Nucleus accumbens (tissue), 56 donors: ENCODE results near the gene COL3A1.

ENCODE experiments used
- DNase-seq, 56 donors: peaks; one replicate each; lab custom pipeline; 2025; lab: John Stamatoyannopoulos, UW

COL3A1 gene

DNA sequence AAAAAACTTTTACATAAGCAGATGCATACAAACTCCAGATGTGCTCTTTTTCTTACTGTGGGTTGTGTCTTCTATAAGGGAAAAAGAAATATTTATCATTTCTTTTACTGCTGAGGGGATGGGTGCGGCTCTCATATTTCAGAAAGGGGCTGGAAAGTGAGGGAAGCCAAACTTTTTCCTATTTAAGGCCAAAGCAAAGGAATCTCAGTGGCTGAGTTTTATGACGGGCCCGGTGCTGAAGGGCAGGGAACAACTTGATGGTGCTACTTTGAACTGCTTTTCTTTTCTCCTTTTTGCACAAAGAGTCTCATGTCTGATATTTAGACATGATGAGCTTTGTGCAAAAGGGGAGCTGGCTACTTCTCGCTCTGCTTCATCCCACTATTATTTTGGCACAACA, at the start of gene COL3A1:
Gene COL3A1, plus strand, starts transcription at position 210 of the 400 bp plus-strand sequence. Its CDS starts 117 bp downstream, at position 327.
- no peak for DNase-seq

DNA sequence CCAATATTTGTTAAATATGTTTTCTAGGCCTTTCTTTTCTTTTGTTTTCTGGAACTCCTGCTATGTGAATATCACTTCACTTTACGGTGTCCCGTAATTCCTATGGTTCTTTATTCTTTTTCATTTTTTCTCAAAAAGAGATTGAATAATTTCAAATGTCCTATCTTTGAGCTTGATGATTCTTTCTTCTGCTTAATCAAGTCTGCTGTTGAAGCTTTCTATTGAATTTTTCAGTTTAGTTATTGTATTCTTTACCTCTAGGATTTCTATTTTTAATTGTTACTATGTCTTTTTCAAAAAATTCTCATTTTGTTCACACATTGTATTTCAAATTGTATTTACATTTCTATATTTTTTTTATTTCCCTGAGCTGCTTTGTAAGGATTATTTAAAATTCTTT, 45.5 kb upstream of the COL3A1 start:
- DNase-seq = no peak

DNA sequence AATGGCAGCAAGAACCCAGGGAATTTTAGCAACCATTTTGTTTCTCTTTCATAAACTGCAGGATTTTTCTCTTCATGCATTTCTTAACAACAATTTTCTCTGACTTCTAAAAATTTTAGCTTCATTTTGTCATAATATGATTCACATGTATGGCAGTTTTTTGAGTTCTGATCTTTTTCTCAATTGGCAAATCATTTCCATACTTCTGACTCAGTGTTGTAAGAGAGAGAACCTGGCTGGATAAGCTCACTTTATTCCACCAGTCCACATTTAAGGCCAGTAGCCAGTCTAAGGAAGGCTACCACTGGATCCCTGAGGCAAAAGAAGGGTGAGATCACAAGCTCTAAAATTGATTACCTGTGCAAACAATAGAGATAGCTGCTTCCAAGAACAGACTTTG, 42.8 kb upstream of the COL3A1 start:
- no peak for DNase-seq

DNA sequence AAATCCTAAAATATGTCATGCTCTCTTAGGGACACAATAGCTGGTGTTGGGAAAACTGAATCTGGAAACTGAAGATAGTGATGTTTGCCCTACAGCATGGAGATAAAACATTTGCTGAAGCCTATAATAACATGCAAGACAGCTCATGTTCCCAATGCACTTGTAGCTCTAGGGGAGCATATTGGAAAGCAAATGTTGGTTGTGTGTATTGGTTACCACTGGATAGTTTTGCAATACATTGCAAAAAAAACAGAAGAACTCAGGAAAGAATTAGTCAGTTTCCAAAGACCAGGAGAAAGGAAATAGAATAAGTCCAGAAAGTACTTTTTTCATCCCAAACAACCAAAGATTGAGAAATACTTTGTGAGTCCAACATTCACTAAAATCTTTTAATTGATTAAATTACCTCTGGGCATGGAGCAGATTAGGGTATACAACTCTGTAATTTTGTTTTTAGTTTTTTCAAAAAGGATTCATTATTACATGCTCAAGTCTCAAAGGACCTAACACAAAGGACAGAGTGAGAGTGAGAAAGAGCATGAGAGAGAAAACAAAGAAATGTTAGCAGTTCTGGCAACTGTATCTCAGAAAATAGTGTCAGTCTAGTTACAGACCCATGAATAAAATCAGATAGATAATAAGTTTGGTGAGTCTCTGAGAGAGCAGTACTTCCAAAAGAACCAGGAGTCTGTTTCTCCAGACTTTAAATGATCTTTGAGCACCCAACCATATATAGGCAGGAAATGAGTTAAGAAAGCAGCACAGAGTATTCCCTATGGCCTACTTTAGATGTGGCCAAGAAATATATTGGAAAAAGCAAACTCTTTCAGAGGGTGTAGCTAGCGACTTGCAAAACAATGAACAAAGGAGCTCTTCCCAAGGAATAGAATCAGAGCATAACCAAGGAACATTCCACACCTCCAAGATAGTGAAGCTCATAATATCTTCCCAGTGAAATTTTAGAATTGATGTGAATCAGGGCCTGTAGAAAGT, 36.6 kb upstream of the COL3A1 start:
- no peak for DNase-seq

DNA sequence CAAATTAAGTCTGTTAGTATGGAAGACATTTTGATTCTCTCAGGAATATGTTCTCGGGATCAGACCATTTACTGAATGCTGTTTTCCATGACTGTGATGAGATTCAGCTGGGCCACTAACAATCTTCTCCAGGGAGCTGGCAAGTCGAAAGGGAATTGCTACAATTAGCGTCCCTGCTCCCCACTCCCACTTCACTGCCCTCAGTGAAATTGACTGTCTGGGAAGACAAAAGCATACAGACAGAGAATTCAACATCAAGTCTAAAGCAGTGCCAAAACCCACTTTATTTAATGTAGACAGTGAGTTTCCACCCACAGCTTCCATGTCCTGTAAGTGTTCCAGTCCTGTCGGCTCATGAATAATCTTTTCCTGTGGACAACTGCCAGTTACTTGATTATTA, 34.0 kb upstream of the COL3A1 start:
- DNase-seq = no peak

DNA sequence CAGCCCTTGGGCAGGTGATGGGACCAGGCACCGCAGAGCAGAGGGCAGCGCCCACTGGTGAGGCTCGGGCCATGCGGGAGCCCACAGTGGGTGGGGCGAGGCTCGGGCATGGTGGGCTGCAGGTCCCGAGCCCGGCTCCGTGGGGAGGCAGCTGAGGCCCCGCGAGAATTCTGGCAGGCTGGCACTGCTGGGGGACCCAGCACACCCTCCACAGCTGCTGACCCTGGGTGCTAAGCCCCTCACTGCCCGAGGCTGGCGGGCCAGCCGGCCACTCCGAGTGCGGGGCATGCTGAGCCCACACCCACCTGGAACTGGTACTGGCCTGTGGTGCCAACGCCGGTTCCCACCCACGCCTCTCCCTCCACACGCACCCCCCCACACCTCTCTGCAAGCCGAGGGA, 29.7 kb upstream of the COL3A1 start:
- DNase-seq = no peak

DNA sequence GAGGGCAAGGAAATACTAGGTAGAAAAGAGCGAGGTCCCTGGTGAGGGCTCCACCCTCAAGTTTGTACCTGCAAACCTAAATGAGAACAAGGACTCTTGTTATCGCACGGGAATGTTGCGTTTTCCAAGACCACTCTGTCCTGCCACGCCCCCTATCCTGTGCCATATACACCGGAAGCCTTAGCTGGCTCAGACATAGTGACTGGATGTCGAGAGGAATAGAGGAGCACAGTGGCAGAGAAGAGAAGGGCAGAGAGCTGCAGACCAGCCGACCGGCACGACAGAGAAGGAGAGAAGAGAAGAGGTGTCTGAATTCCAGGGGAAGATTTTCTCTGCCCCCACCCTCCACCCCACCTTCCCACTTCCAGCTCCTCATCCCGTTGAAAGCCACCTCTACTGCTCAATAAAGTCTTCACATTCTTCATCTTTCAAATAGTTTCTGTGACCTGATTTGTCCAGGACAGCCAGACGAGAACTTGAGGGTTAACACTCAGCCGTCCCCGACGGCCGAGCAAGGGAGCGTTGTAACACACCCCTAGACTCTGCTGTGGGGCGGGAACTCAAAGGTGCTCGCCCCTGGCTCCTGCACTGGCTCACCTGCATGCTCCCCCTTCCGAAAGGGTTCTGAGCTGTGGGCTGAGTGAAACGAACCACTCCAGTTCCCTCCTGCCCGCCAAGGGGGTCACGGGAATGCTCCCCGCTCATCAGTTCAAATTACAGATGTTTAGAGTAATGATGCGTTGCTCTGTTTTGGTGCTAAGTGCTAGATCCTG, 24.9 kb upstream of the COL3A1 start:
- no peak for DNase-seq

DNA sequence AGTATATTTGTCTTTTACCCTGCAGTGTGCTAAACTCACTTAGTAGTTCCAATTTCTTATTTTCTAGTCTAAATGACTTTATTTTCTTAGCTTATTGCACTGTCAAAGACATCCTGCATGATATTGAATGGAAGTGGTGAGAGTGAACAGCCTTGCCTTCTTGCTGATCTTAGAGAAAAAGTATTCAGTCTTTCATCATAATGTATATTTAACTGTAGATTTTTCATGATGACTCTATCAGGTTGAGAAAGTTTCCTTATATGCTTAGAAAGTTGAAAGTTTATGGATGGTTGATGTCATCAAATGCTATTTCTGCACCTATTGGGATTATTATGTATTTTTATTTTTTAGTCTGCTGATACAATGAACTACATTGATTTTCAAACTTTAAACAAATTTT, 21.3 kb upstream of the COL3A1 start:
- no peak for DNase-seq

DNA sequence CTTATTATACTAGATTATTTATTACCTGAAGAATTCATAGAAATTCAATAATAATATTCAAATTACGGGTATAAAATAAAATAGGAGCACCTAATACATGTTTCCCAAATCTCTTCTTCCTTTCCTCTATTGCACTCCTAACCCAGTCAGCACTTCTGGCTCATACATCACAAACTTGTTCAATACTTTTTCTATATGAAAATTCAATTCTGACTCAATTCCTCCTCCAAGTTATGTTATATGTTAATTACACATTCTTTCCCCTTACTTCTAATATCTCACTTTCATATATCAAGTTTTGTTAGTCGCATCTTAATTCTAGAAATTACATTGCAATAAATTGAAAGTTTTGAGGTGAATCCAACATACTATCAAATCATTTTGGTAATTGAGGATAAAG, 17.9 kb upstream of the COL3A1 start:
- no peak for DNase-seq

DNA sequence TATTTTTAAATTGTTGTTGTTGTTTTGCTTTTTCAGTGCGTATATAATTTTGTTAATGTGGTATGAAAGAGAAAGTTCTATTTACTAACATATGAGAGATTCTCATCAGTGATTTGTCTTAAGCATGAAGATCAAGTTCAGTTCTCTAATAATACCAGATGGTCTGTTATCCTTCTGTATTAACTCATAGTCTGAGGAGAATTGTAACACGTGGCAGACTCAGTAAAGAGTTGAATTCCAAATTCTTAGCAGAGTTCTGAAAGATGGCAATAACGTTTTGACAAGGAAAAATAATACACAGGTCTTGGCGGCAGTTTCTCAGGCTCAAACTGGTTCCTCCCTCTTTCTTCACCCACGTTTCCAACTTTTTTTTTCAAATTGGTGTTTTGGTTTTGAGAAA, 17.2 kb upstream of the COL3A1 start:
- no peak for DNase-seq

DNA sequence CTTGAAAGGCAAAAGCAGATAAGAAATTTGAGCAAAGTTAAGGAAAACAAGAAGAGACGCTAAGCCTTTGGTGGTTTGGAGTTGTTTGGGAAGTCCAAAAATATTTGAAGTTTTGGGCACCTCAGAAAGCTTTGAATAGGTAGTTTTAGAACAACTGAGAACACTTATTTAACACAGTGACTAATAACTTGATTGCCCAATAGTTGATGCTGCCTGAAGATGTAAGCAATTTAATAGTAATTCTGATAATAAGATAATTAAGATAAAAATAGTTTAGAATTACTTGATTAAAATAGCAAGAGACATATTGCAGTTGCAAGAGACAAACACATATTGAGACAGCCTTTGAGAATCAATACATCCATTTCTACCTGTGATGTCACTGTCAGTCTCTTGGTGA, 16.5 kb upstream of the COL3A1 start:
- DNase-seq = no peak

DNA sequence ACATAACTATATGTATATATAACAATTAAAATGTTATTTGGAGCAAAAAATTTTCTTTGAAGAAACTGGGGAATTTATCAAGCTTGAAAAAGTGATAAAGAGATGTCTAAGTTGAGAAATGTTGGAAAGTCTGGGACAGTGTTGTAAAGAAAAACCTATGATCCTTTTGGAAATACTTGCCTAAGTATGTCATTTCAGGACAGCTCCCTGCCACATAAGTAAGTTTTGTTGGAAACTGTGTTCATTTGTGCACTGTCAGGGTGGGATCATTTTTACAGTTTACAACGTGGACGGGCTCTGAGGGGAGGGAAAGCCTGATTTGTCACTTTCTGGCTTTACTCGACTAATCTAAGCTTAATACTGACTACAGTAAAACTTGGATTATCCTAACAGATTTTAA, 10.4 kb upstream of the COL3A1 start:
- DNase-seq = no peak

DNA sequence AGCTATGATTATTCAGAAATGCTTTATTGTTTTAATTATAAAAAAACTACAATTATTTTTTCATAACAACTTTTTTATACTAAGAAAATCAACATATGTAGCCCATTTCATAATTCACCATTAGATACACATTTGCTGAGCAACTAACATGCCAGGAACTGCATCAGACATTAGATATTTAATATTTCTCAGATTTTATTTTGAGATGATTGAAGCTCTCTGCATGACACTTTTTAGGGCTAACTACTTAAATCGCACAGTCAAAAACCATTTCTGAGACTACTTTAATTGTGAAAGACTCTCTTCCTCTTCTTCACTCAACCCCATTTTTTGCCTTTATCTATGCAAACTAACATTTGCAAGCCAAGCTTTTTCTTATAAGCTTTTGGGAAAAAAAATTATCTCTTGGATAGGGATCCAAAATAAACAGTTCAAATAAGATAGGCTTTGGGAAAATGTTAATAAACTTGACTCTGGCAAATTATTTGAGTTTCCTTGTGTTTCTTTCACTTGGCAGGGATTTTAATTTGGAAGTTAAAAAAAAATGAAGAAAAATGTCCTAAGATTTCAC, 9.1 kb upstream of the COL3A1 start:
- DNase-seq = no peak

DNA sequence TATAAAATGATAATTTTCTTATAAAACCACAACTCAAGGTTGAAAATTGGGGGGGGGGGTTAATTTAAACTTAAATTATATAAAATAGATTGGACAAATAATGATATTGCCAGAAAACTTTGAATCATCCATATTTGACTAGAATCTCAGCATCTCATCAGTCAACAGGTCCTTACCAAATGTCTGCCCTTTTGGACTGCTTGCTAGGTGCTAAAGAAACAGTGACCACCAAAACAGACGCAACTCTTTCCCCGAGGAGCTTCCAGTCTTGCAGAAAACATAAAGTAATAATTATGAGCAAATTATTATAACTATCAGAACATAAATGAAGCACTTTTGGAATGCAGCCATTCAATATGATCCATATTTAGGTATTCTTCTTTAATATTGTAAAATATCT, 8.6 kb upstream of the COL3A1 start:
- DNase-seq = no peak

DNA sequence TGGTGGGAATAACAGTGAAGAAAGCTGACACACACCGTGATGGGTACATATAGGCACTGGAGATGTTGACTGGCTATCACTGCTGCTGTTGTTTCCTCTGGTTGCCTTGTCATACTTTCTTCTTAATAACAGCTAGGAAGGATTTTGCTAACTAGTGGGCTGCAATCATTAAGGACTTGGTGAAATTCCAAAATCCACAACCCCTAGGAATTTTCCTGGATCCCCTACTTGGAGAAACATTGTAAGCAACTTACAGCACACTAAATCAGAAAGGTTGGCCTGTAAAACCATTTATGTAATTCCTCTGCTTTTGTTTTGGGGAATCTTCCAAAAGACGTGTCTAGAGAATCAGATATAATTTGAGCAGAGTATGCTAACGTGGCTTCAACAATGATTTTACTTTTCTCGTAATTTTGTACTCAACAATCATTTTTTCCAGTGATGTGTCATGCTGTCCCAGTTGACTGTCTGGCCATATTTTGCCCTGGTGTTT, 8.0 kb upstream of the COL3A1 start:
- DNase-seq = no peak

DNA sequence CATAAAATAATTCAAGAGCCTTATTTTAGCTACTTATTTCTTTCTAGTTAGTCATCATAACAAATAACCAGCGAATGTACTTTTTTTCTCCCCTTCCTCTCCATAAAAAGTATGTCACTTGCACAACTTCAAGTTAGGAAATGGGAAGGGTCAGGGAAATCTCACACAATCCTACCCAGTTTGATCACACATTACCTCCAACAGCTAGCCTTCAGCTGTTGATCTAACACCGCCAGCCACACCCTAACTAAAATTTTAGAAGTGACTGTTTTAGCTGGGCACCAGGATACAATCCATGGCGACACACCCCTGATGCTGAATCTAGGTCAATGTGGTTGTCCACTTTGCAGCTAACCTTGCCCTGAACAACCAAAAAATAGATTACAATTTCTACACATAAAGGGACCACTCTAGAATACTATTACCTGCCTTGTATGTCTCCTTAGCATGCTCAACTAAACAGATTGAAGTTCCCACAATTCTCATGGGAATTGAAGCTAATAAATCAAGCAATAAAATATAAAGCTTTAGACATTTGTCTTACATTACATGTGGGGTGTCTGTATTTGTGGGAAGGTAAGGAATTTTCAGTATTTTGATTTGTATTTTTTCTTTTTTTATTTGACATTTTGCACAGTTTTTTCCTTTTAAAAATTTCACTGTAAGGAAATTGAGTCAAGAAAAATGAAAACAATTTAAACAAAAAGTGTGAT, 7.3 kb upstream of the COL3A1 start:
- DNase-seq = no peak

DNA sequence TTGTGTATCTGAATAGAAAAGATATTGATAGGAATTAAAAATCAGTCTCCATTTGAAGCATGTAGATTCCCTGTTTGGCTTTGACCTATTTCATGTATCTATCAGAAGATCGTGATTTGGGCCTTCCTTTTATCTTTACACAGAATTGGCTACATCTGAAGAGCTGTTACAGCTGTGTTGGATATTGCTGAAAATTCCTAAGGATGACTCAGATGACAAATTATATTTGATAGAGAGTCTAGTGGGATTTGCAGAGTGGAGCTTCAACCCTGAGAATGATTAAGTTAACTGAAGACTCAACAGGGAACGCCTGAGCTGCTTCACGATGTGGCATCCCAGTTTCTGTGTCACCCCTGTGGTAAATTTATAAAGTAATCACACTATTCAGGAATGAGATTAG, 4.9 kb upstream of the COL3A1 start:
- DNase-seq = no peak

DNA sequence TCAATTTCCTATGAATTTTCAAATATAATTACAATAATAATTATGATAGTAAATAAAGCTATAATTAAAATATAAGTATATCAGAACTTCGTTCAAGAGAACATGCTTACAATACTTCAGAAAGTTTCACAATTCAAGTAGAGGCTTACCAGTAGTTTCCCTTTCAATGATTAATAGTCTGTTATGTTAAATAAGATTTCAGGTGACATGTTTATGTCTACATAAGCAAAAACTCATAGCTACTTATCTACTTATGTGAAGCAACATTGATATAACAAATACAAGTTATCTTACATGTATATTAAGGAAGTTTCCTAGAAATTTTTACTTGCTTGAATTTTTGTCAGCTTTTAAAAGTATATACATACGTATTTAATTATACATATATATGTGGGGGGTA, 4.5 kb upstream of the COL3A1 start:
- DNase-seq = no peak

DNA sequence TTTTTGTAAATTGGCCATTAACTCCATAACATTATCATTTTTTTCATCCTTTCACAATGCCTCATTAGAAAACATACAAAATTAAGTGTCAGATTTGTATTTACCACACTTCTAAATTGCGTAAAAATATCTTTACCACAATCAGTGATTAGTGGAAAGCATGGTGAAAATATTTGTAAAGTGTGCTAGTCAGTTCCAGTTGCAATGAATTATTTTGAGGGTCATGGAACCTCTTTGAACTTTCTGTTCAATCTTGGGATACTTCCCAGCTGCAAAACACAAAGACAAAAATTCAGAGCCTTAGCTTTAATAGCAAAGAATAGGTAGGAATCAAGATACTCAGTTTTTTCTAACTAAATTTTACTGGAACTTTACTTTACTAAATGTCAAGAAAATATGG, 4.0 kb upstream of the COL3A1 start:
- no peak for DNase-seq

DNA sequence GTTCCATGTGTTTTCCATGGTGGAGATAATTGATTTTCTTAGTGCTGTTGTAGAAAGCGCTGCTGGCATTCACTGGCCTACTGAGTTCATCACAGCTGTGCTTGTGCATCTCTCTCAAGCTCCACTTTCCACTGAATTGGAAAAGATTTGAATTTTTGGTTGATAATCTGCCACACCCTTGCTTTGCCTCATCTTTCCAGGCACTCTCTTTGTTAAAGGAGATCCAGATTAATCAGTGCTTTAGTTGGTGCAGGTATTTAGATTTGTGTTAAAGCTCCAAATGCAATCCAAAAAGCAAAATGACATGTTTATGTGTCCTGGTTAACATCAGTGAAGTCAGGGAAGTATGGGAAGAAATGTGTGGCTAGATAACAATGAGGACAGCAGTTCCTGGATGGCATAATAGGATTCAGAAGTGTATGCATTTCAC, 2.7 kb upstream of the COL3A1 start:
- DNase-seq = no peak

DNA sequence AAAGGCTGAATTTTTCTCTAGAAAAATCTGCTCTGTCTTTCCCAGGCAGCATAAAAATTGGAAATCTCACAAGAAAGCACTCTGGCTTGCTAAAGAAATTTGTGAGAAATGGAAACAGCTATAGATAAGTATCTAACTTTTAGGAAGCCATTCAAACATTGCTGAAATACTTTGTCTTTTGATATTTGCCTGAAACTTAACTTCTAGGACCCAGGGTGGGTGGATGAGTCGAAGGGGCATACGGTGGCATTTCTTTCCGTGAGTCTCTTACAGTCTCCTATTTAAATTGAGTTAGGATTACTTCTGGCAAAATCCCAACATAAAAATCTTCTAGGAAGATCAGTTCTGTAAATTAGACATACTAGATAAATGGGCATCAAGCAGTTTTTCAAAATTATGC, 532 bp upstream of the COL3A1 start:
- no peak for DNase-seq
